Measurements from ENCODE around the gene PPOX.

Gene PPOX

DNA sequence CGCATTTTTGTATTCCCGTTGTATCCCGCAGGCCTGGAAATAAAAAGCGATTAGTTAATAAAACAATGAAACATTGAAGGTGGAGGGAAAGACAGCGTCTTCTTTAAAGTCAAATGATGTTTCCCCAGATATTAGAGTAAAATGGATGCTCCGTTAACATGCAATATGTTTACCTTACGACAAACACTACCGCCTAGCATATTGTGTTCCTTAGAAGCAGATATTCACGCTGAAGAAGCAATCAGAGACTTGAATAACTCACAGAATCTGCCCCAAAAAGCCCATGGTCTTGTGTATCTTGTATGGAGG lies 11.7 kb downstream of the PPOX start:
- H3K4me3 ChIP-seq (ENCODE audit: low read depth, low read length, poor library complexity, severe bottlenecking): peak overlapping the region; percentile 74

GRCh38 chr1:161179698-161180097 lies 13.5 kb downstream of the PPOX start:
- Histone ChIP-seq H3K4me2 (ENCODE audit: low read length) (no peak overlapping the region), H3K4me1 (ENCODE audit: insufficient read depth, low read length, severe bottlenecking) (peaks cover 43% of the 10 kb centered on the region), H3K79me2 (ENCODE audit: insufficient read depth, low read length) (no peaks in the 10 kb centered on the region)

More for the DNA sequence above, 11.7 kb downstream of the PPOX start:
- H3F3A ChIP-seq (ENCODE audit: insufficient read depth, low read length): no peaks in the 10 kb centered on the region
- no peaks in the 10 kb centered on the region for H3K27me3 ChIP-seq (ENCODE audit: insufficient read depth, low read length)
- H3K79me2 ChIP-seq (ENCODE audit: insufficient read depth, low read length): no peaks in the 10 kb centered on the region
- peaks cover 25% of the 10 kb centered on the region for H3K36me3 ChIP-seq (ENCODE audit: insufficient read depth, low read length)
- H2AFZ ChIP-seq (ENCODE audit: low read length): peak overlapping the region; percentile 87; the same call in 1 of the 2 replicates
- TF ChIP-seq CTCF (IDR thresholded peaks at IDR 0.05; ENCODE audit: low read length) (no peak), EZH2 (IDR thresholded peaks at IDR 0.05; ENCODE audit: borderline replicate concordance, low read length) (no peak)
- H4K20me1 ChIP-seq (ENCODE audit: insufficient read depth, low read length): no peaks in the 10 kb centered on the region
- H3K27ac ChIP-seq (ENCODE audit: low read depth, low read length, poor library complexity, severe bottlenecking): peak overlapping the region; percentile 83
- no peaks in the 10 kb centered on the region for H3K9me3 ChIP-seq (ENCODE audit: low read length)
- peaks cover 36% of the 10 kb centered on the region for H3K4me1 ChIP-seq (ENCODE audit: insufficient read depth, low read length, severe bottlenecking)
- no peaks in the 10 kb centered on the region for H3K9me2 ChIP-seq (ENCODE audit: low read depth, low read length)
- peak overlapping the region; percentile 70 for H3K9ac ChIP-seq (ENCODE audit: low read length)
- H3K4me2 ChIP-seq (ENCODE audit: low read length): peak overlapping the region; percentile 97

GRCh38 chr1:161180639-161181038 lies 14.4 kb downstream of the PPOX start:
- H3K9me3 ChIP-seq (ENCODE audit: low read length): no peaks in the 10 kb centered on the region
- H3K27me3 ChIP-seq (ENCODE audit: insufficient read depth, low read length): no peaks in the 10 kb centered on the region
- no peaks in the 10 kb centered on the region for H3K79me2 ChIP-seq (ENCODE audit: insufficient read depth, low read length)
- no peak overlapping the region for H3K27ac ChIP-seq (ENCODE audit: low read depth, low read length, poor library complexity, severe bottlenecking)
- H3K9me2 ChIP-seq (ENCODE audit: low read depth, low read length): no peaks in the 10 kb centered on the region
- no peaks in the 10 kb centered on the region for H4K20me1 ChIP-seq (ENCODE audit: insufficient read depth, low read length)
- H3K4me2 ChIP-seq (ENCODE audit: low read length): no peak overlapping the region
- no peak overlapping the region for H3K9ac ChIP-seq (ENCODE audit: low read length)
- TF ChIP-seq EZH2 (IDR thresholded peaks at IDR 0.05; ENCODE audit: borderline replicate concordance, low read length): no peak
- peak; percentile 45; the same call in 1 of the 2 replicates for TF ChIP-seq CTCF (IDR thresholded peaks at IDR 0.05; ENCODE audit: low read length)
- no peak overlapping the region for H2AFZ ChIP-seq (ENCODE audit: low read length)
- H3F3A ChIP-seq (ENCODE audit: insufficient read depth, low read length): no peaks in the 10 kb centered on the region
- no peaks in the 10 kb centered on the region for H3K36me3 ChIP-seq (ENCODE audit: insufficient read depth, low read length)
- H3K4me3 ChIP-seq (ENCODE audit: low read depth, low read length, poor library complexity, severe bottlenecking): no peak overlapping the region
- H3K4me1 ChIP-seq (ENCODE audit: insufficient read depth, low read length, severe bottlenecking): peaks cover 45% of the 10 kb centered on the region

More at GRCh38 chr1:161179698-161180097, 13.5 kb downstream of the PPOX start:
- H3K9ac ChIP-seq (ENCODE audit: low read length): no peak overlapping the region
- no peaks in the 10 kb centered on the region for H3K9me2 ChIP-seq (ENCODE audit: low read depth, low read length)
- H3K27ac ChIP-seq (ENCODE audit: low read depth, low read length, poor library complexity, severe bottlenecking): no peak overlapping the region
- no peaks in the 10 kb centered on the region for H3K27me3 ChIP-seq (ENCODE audit: insufficient read depth, low read length)
- H2AFZ ChIP-seq (ENCODE audit: low read length): no peak overlapping the region
- TF ChIP-seq CTCF (IDR thresholded peaks at IDR 0.05; ENCODE audit: low read length): no peak
- no peak for TF ChIP-seq EZH2 (IDR thresholded peaks at IDR 0.05; ENCODE audit: borderline replicate concordance, low read length)
- no peaks in the 10 kb centered on the region for H3K9me3 ChIP-seq (ENCODE audit: low read length)
- no peaks in the 10 kb centered on the region for H3F3A ChIP-seq (ENCODE audit: insufficient read depth, low read length)
- H4K20me1 ChIP-seq (ENCODE audit: insufficient read depth, low read length): no peaks in the 10 kb centered on the region
- H3K4me3 ChIP-seq (ENCODE audit: low read depth, low read length, poor library complexity, severe bottlenecking): no peak overlapping the region
- H3K36me3 ChIP-seq (ENCODE audit: insufficient read depth, low read length): peaks cover 7% of the 10 kb centered on the region

Data from OCI-LY1 (cell line).